Panc1 (cell line): Measurements from ENCODE around the gene MYLK2.

Experiments
- POLR2AphosphoS5 ChIP-seq: IDR thresholded peaks from 2 replicates; pipeline ENCODE4 v1.6.1; 2012; ENCODE audit warnings: mild to moderate bottlenecking, low read depth, low read length, moderate library complexity
- TF ChIP-seq, protein P1 (sequence below): fragments of 450-650 bp; IDR thresholded peaks from 2 replicates; pipeline ENCODE4 v1.5.1; 2017; ENCODE audit warnings: mild to moderate bottlenecking

- TF ChIP-seq, protein P1, sequence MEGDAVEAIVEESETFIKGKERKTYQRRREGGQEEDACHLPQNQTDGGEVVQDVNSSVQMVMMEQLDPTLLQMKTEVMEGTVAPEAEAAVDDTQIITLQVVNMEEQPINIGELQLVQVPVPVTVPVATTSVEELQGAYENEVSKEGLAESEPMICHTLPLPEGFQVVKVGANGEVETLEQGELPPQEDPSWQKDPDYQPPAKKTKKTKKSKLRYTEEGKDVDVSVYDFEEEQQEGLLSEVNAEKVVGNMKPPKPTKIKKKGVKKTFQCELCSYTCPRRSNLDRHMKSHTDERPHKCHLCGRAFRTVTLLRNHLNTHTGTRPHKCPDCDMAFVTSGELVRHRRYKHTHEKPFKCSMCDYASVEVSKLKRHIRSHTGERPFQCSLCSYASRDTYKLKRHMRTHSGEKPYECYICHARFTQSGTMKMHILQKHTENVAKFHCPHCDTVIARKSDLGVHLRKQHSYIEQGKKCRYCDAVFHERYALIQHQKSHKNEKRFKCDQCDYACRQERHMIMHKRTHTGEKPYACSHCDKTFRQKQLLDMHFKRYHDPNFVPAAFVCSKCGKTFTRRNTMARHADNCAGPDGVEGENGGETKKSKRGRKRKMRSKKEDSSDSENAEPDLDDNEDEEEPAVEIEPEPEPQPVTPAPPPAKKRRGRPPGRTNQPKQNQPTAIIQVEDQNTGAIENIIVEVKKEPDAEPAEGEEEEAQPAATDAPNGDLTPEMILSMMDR = no peak
- TF ChIP-seq POLR2AphosphoS5 = no peak
These were observed 34.3 kb downstream of the MYLK2 start for GRCh38 chr20:31853481-31853880.
